K562 (cell line): Measurements from ENCODE around the gene SNRNP200. TPM values are rescaled to one million over a fixed set of nuclear protein-coding genes. Genes with fewer than 3 reads are reported as not detected.

Experiments
- ATF3 ChIP-seq, 2 experiments: fragments of 450-650 bp in 1 of 2; sonication (generic) in 1 of 2; formaldehyde crosslinking in 1 of 2; IDR thresholded peaks in 1 of 2; conservative IDR thresholded peaks in 1 of 2; 2 replicates each; pipeline versions ENCODE4 v1.6.1 to v1.8.1; 2016 to 2023; ENCODE audit warnings: mild to moderate bottlenecking in 2 of 2, moderate library complexity in 2 of 2, inconsistent platforms in 1 of 2, missing genetic modification reagents in 1 of 2
- CBFA2T3 ChIP-seq: fragments of 450-650 bp; IDR thresholded peaks from 2 replicates; pipeline ENCODE4 v1.6.1; 2017
- CCNT2 ChIP-seq: IDR thresholded peaks from 2 replicates; pipeline ENCODE4 v1.6.1; 2011; ENCODE audit warnings: borderline replicate concordance, low read depth, mild to moderate bottlenecking, moderate library complexity, mixed read lengths, low read length; ENCODE audit not compliant: insufficient read length; ENCODE audit errors: extremely low read depth
- CTBP1 ChIP-seq: fragments of 450-650 bp; IDR thresholded peaks from 2 replicates; pipeline ENCODE4 v1.6.1; 2016; ENCODE audit warnings: borderline replicate concordance
- E2F8 ChIP-seq: fragments of 450-650 bp; IDR thresholded peaks from 2 replicates; pipeline ENCODE4 v1.7.1; 2018; ENCODE audit warnings: mild to moderate bottlenecking, low read depth; ENCODE audit not compliant: partially characterized antibody
- FOSL1 ChIP-seq: fragments of 200-800 bp; sonication (Bioruptor generic); conservative IDR thresholded peaks from 2 replicates; pipeline ENCODE4 v1.6.1; 2016; ENCODE audit warnings: missing genetic modification characterization, missing compliant biosample characterization
- HINFP ChIP-seq: fragments of 450-650 bp; conservative IDR thresholded peaks from 2 replicates; pipeline ENCODE4 v1.6.1; 2016; ENCODE audit warnings: missing genetic modification characterization, low read depth, mild to moderate bottlenecking, control low read depth, missing compliant biosample characterization
- HOMEZ ChIP-seq: fragments of 250-450 bp; sonication (Bioruptor Pico); IDR thresholded peaks from 2 replicates; pipeline ENCODE4 v1.4.0; 2020; ENCODE audit warnings: mild to moderate bottlenecking, moderate library complexity
- KAT8 ChIP-seq: fragments of 450-650 bp; IDR thresholded peaks from 2 replicates; pipeline ENCODE4 v1.6.1; 2016; ENCODE audit warnings: low read depth, mild to moderate bottlenecking
- MYC ChIP-seq, 2 experiments: fragments of 250-450 bp in 1 of 2; sonication (Bioruptor Pico) in 1 of 2; IDR thresholded peaks; 2 replicates each; pipeline versions ENCODE4 v1.5.1 to v1.6.1; 2012 to 2021; ENCODE audit warnings: low read depth in 2 of 2, borderline replicate concordance in 1 of 2, improper control_type of control experiment in 1 of 2, low read length in 1 of 2, mild to moderate bottlenecking in 1 of 2, moderate library complexity in 1 of 2
- PTTG1 ChIP-seq: fragments of 450-650 bp; IDR thresholded peaks from 2 replicates; pipeline ENCODE4 v1.6.1; 2016; ENCODE audit warnings: low read depth, mild to moderate bottlenecking, missing genetic modification characterization, missing compliant biosample characterization
- SMARCE1 ChIP-seq: fragments of 450-650 bp; IDR thresholded peaks from 2 replicates; pipeline ENCODE4 v1.7.1; 2016; ENCODE audit warnings: mild to moderate bottlenecking
- THAP12 ChIP-seq: fragments of 250-450 bp; sonication (Bioruptor Pico); IDR thresholded peaks from 2 replicates; pipeline ENCODE4 v1.9.0; 2021; ENCODE audit warnings: mild to moderate bottlenecking, inconsistent platforms
- YBX1 ChIP-seq: fragments of 450-650 bp; IDR thresholded peaks from 2 replicates; pipeline ENCODE4 v1.7.1; 2016; ENCODE audit warnings: mild to moderate bottlenecking
- ZNF3 ChIP-seq: fragments of 250-450 bp; sonication (Bioruptor Pico); IDR thresholded peaks from 2 replicates; pipeline ENCODE4 v1.5.0; 2021; ENCODE audit warnings: mild to moderate bottlenecking, moderate library complexity
- ZNF644 ChIP-seq: fragments of 200-800 bp; sonication (Bioruptor generic); IDR thresholded peaks from 2 replicates; pipeline ENCODE4 v1.6.1; 2016; ENCODE audit warnings: low read depth, missing genetic modification characterization, missing compliant biosample characterization
- polyA plus RNA-seq, 8 experiments: library from polyadenylated mRNA; depleted of rRNA in 4 of 8; stranded (reverse) in 5 of 8; unstranded in 3 of 8; fragments of >200 nt; fragmentation: Nextera tagmentation in 2 of 8; fragmentation: Illumina TruSeq in 1 of 8; extraction: Ambion mirVana in 2 of 8; extraction: Trizol in 1 of 8; gene quantifications; 2 replicates each; pipeline versions ENCODE4 v1.2.1 to v1.2.3, GENCODE V29; 2011 to 2014; ENCODE audit warnings: inconsistent platforms in 1 of 8, missing spikeins in 1 of 8
- total RNA-seq, 7 experiments: library from RNA; depleted of rRNA in 6 of 7; stranded (reverse); fragments of >200 nt in 6 of 7; fragmentation: Illumina TruSeq in 2 of 7; extraction: Trizol in 2 of 7; gene quantifications; 2 replicates each; pipeline versions ENCODE4 v1.2.1 to v1.2.3, GENCODE V29; 2011 to 2021; ENCODE audit warnings: low replicate concordance in 1 of 7

The SNRNP200 gene
- total and polyA plus RNA-seq, 9 of the 15 experiments (the other 6 are each of a cell fraction or from before 2014, with no cell fraction given): 76.1 to 231 (median 155) TPM

GRCh38 chr2:96245609-96246390 lies 59.5 kb downstream of the SNRNP200 start (continued):
- TF ChIP-seq E2F8 (no peak), YBX1 (no peak), SMARCE1 (peak; percentile 44; the same call in 1 of the 2 replicates), CTBP1 (peak; percentile 15; the same call in 1 of the 2 replicates), THAP12 (CRISPR knock-in tag) (no peak), HINFP (tag) (0 out of 2 replicates have a peak, but pooled peaks have one; percentile 47), ZNF644 (0 out of 2 replicates have a peak, but pooled peaks have one; percentile 50), CBFA2T3 (no peak), ATF3 (IDR thresholded peaks at IDR 0.05) (peak; percentile 92), ATF3 (CRISPR knock-in tag; conservative IDR thresholded peaks at IDR 0.05) (no peak), CCNT2 (no peak), FOSL1 (peak; percentile 61), MYC (IDR thresholded peaks at IDR 0.05; ENCODE audit: low read depth, low read length) (peak; percentile 72), MYC (CRISPR knock-in tag; IDR thresholded peaks at IDR 0.05; ENCODE audit: borderline replicate concordance, low read depth) (no peak), PTTG1 (tag) (0 out of 2 replicates have a peak, but pooled peaks have one; percentile 6), KAT8 (no peak), HOMEZ (CRISPR knock-in tag) (no peak), ZNF3 (no peak)
